ENCODE results near the gene DDX17. TPM values are rescaled to one million over a fixed set of nuclear protein-coding genes. Genes with fewer than 3 reads are reported as not detected.

DDX17 gene
- total and polyA plus RNA-seq, 9 of the 15 experiments (the other 6 are each of a cell fraction or from before 2014, with no cell fraction given) = 17.6 to 421 (median 189) TPM

DNA sequence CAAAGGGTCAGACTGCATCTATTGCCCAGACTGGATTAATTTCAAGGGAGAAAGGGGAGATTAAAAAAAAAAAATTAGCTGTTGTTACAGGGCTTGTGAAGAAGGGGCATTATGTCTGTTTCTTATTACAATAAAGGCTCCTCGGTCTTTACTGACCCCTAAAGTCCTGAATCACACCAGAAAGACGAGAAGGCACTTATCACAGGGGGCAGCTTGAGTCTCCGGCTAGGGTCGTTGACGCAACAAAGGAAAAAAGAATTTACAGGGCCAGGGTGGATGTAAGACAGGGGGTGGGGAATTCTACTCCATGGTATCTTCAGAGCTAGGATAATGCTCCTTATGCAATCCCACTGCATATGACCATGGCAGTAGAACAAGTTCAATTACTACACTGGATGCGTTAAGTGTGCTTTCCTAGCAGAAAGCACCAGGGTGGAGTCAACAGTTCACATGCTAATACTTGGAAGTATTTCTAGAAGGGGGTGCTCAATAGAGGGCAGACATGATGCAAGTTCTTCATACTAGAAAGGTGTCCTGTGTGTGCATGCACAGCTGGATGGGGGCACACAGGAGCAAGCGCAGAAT is 16.5 kb downstream of the DDX17 start:
- FAIRE-seq (no peak), DNase-seq (ENCODE audit: extremely low read depth in 1 of 4, low spot score in 3 of 4) (no peak), ATAC-seq (peak; percentile 17; the same call in 2 of the 3 replicates)
- TF ChIP-seq POLR2B (IDR thresholded peaks at IDR 0.05; ENCODE audit: low read depth, partially characterized antibody) (peak; percentile 34), POLR2AphosphoS2 (IDR thresholded peaks at IDR 0.05; ENCODE audit: low read length) (peak; percentile 72; the same call in 1 of the 2 replicates), SUPT5H (IDR thresholded peaks at IDR 0.05) (peak; percentile 45; the same call in 1 of the 2 replicates), MTF1 (CRISPR knock-in tag; IDR thresholded peaks at IDR 0.05; ENCODE audit: borderline replicate concordance) (no peak), SRF (CRISPR knock-in tag; IDR thresholded peaks at IDR 0.05) (no peak), POLR2AphosphoS5 (IDR thresholded peaks at IDR 0.05; ENCODE audit: control insufficient read depth, insufficient read depth, low read depth, low read length) (0 out of 2 replicates have a peak, but pooled peaks have one; percentile 13), CREBBP (IDR thresholded peaks at IDR 0.05; ENCODE audit: low read depth, low read length) (no peak), POLR2A (conservative IDR thresholded peaks at IDR 0.05) (peak; percentile 59; the same call in 1 of the 2 replicates), BRD4 (IDR thresholded peaks at IDR 0.05) (no peak)
- TF ChIP-seq, protein P1, sequence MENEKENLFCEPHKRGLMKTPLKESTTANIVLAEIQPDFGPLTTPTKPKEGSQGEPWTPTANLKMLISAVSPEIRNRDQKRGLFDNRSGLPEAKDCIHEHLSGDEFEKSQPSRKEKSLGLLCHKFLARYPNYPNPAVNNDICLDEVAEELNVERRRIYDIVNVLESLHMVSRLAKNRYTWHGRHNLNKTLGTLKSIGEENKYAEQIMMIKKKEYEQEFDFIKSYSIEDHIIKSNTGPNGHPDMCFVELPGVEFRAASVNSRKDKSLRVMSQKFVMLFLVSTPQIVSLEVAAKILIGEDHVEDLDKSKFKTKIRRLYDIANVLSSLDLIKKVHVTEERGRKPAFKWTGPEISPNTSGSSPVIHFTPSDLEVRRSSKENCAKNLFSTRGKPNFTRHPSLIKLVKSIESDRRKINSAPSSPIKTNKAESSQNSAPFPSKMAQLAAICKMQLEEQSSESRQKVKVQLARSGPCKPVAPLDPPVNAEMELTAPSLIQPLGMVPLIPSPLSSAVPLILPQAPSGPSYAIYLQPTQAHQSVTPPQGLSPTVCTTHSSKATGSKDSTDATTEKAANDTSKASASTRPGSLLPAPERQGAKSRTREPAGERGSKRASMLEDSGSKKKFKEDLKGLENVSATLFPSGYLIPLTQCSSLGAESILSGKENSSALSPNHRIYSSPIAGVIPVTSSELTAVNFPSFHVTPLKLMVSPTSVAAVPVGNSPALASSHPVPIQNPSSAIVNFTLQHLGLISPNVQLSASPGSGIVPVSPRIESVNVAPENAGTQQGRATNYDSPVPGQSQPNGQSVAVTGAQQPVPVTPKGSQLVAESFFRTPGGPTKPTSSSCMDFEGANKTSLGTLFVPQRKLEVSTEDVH (IDR thresholded peaks at IDR 0.05; ENCODE audit: low read depth, partially characterized antibody) = peak; percentile 21
- in situ Hi-C loops (cut with MboI) = no loop called here
- no peaks in the 10 kb centered on the region for H3K4me1 ChIP-seq (replicated peaks in 1 of 2; ENCODE audit: control insufficient read depth in 2 of 2, insufficient read depth in 2 of 2, low read length in 2 of 2)
- H3K27ac ChIP-seq (ENCODE audit: extremely low read depth, low read depth, low read length) = 0 out of 3 replicates have a peak overlapping the region, but pooled peaks have one; percentile 25
- intact Hi-C loops (cut with micrococcal nuclease) = no loop called here
- ChIA-PET CTCF (ENCODE audit: low intra/inter-chr PET ratio) (no interaction called here), POLR2A (interaction anchor here (0.6 to 2.9 kb wide), 6 partner anchors 8 to 641 kb away, joined by 3 to 13 read pairs (median 5); partner anchors contain the start of gene EIF3L)
- H3K4me3 ChIP-seq = no peak overlapping the region
- 88% methylated on average over 7 of the region's 7 CpGs for WGBS (ENCODE audit: insufficient coverage, low coverage, missing lambda C conversion rate)
- no peaks in the 10 kb centered on the region for H3K27me3 ChIP-seq (ENCODE audit: control insufficient read depth in 2 of 2, insufficient read depth in 2 of 2, low read length in 2 of 2)
- peaks cover 3% of the 10 kb centered on the region for H3K79me2 ChIP-seq (ENCODE audit: control insufficient read depth, insufficient read depth, low read length)
- H3K9me3 ChIP-seq (replicated peaks; ENCODE audit: control insufficient read depth, insufficient read depth, low read depth, low read length) = no peaks in the 10 kb centered on the region
- H3K9me1 ChIP-seq (ENCODE audit: control insufficient read depth, insufficient read depth, low read length) = peaks cover 3% of the 10 kb centered on the region
- BruUV-seq (replicated peaks) = no TSS peak
- H4K20me1 ChIP-seq (replicated peaks; ENCODE audit: control insufficient read depth, insufficient read depth, low read length) = no peaks in the 10 kb centered on the region
- H3K4me2 ChIP-seq (ENCODE audit: insufficient read depth, low read length) = no peak overlapping the region
- no peak overlapping the region for H3K9ac ChIP-seq (ENCODE audit: insufficient read depth in 1 of 2, low read depth in 2 of 2, low read length in 2 of 2)
- H3K36me3 ChIP-seq (ENCODE audit: control insufficient read depth, insufficient read depth, low read length) = peaks cover 94% of the 10 kb centered on the region
- no peak overlapping the region for H2AFZ ChIP-seq (ENCODE audit: low read depth, low read length)
